ENCODE results near the gene SIGLEC12. TPM values are rescaled to one million over a fixed set of nuclear protein-coding genes. Genes with fewer than 3 reads are reported as not detected.

Gene SIGLEC12
- total RNA-seq, 1 donor from 2014 or later: not detected

DNA sequence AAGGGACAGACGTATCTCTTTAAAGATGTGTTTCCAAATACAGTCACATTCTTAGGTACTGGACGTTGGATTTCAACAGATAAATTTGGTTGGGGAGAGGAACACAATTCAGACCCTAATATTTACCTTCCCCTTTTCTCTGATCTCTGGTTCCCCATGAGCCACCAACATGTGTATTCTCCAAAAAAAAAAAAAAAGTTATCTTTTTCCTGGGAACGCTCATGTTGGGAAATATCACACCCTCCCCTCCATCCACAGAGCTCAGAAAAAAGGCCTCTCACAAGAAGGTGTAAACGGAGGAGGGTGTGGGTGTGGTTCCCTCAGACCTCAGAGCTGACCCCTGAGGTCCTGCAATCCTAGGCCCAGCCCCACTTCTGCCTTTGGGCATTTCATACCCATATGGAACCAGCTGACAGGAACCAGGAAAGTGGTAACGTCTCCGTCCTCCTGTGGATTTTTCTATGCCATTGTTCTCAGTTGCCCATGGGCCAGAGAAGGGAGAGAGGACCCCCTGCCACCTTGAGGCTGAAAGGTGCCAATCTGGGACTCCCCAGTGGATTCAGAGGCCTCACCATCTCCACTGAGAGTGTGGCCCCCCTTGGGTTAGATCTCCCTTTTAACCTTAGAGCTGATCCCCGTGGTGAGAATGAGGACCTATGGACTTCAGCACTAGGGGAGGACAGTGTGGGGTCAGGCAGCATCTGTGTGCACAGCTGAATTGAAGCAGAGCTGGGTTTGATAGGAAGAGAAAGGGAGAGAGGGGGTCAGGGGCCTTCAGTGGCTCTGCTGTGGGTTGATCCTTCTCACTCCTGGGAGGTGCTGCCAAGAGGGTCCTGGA is 8.4 kb upstream of the SIGLEC12 start:
- Mint-ChIP-seq H3K27ac (no peak overlapping the region), H3K9me3 (no peaks in the 10 kb centered on the region), H3K4me3 (no peak overlapping the region), H3K36me3 (no peaks in the 10 kb centered on the region), H3K27me3 (ENCODE audit: insufficient read depth, low read depth) (peaks cover 8% of the 10 kb centered on the region), H3K4me1 (no peaks in the 10 kb centered on the region)
- Histone ChIP-seq H3K27me3 (no peaks in the 10 kb centered on the region), H3K4me3 (no peak overlapping the region), H2AFZ (replicated peaks) (no peak overlapping the region), H4K20me1 (ENCODE audit: low read depth) (no peaks in the 10 kb centered on the region), H3K36me3 (no peaks in the 10 kb centered on the region), H3K4me2 (no peak overlapping the region), H3K27ac (no peak overlapping the region), H3K79me2 (ENCODE audit: low read depth) (no peaks in the 10 kb centered on the region), H3K9me3 (ENCODE audit: low read depth) (peaks cover 7% of the 10 kb centered on the region), H3K4me1 (no peaks in the 10 kb centered on the region), H3F3A (ENCODE audit: low read depth) (no peaks in the 10 kb centered on the region), H3K9ac (no peak overlapping the region)
- TF ChIP-seq EZH2phosphoT487 (IDR thresholded peaks at IDR 0.05) (no peak), EZH2 (IDR thresholded peaks at IDR 0.05) (no peak)
- TF ChIP-seq, protein P1, sequence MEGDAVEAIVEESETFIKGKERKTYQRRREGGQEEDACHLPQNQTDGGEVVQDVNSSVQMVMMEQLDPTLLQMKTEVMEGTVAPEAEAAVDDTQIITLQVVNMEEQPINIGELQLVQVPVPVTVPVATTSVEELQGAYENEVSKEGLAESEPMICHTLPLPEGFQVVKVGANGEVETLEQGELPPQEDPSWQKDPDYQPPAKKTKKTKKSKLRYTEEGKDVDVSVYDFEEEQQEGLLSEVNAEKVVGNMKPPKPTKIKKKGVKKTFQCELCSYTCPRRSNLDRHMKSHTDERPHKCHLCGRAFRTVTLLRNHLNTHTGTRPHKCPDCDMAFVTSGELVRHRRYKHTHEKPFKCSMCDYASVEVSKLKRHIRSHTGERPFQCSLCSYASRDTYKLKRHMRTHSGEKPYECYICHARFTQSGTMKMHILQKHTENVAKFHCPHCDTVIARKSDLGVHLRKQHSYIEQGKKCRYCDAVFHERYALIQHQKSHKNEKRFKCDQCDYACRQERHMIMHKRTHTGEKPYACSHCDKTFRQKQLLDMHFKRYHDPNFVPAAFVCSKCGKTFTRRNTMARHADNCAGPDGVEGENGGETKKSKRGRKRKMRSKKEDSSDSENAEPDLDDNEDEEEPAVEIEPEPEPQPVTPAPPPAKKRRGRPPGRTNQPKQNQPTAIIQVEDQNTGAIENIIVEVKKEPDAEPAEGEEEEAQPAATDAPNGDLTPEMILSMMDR (IDR thresholded peaks at IDR 0.05): no peak
- no peak for DNase-seq (ENCODE audit: low spot score)

DNA sequence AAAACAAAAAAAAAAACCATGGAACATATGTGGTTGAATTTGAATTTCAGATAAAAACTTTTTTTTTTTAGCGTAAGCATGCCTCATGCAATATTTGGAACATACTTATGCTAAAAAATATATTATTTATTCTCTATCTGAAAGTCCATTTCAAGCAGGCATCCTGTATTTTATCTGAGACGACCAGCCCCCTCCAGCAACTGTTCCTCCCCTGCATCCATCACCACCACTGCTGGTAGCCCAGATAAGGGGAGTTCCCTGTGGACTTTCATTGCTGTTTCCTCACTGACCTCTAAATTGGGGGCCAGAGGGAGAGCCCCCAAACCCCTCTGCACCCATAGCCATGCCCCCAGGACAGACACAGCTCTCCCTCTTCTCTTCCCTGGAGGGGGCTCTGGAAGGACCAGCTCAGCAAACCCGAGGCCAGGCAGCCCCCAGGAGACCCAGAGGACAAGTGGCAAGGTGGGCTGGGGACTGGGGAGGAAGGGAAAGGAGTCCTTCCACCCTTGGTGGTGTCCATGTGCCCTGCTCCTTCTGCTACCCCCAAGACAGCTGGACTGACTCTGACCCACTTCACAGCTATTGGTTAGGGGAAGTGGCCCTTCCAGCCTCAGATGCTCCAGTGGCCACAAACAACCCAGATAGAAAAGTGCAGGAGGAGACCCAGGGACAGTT is 6.6 kb upstream of the SIGLEC12 start:
- H3K36me3 Mint-ChIP-seq: no peaks in the 10 kb centered on the region
- no peak overlapping the region for H3K27ac Mint-ChIP-seq
- TF ChIP-seq EZH2phosphoT487 (IDR thresholded peaks at IDR 0.05) (no peak), EZH2 (IDR thresholded peaks at IDR 0.05) (no peak)
- TF ChIP-seq, protein P1 (IDR thresholded peaks at IDR 0.05): no peak
- H3K4me3 Mint-ChIP-seq: no peak overlapping the region
- Histone ChIP-seq H3K9me3 (ENCODE audit: low read depth) (peaks cover 2% of the 10 kb centered on the region), H3K4me2 (no peak overlapping the region), H4K20me1 (ENCODE audit: low read depth) (no peaks in the 10 kb centered on the region), H3K9ac (no peak overlapping the region), H3K36me3 (no peaks in the 10 kb centered on the region), H3K79me2 (ENCODE audit: low read depth) (no peaks in the 10 kb centered on the region), H3F3A (ENCODE audit: low read depth) (no peaks in the 10 kb centered on the region), H3K27me3 (no peaks in the 10 kb centered on the region), H2AFZ (replicated peaks) (no peak overlapping the region), H3K27ac (no peak overlapping the region), H3K4me3 (no peak overlapping the region), H3K4me1 (no peaks in the 10 kb centered on the region)
- peaks cover 8% of the 10 kb centered on the region for H3K27me3 Mint-ChIP-seq (ENCODE audit: insufficient read depth, low read depth)
- no peaks in the 10 kb centered on the region for H3K4me1 Mint-ChIP-seq
- DNase-seq (ENCODE audit: low spot score): no peak
- H3K9me3 Mint-ChIP-seq: no peaks in the 10 kb centered on the region

DNA sequence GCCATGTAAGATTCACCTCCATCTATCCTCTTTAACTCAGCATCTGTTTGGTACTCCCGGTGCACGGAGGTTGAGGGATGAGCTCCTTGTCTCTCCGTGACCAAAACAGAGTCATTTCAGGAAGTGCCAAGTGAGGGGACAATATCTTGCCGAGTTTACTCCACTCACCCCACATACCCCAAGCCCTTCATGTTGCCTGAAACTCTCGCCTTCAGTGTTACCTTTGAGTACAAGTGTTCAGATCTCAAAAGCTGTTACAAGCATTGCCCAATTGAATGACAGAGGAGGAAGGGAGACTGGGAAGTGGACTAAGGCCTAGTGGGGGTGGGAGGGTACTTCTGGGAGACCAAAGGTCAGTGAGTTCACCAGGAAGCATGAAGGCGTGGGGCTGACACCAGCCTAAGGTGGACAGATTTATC is 6.0 kb upstream of the SIGLEC12 start:
- H3K4me3 Mint-ChIP-seq: no peak overlapping the region
- Histone ChIP-seq H2AFZ (replicated peaks) (no peak overlapping the region), H4K20me1 (ENCODE audit: low read depth) (no peaks in the 10 kb centered on the region), H3K79me2 (ENCODE audit: low read depth) (no peaks in the 10 kb centered on the region), H3K27ac (no peak overlapping the region), H3K27me3 (no peaks in the 10 kb centered on the region), H3K9ac (no peak overlapping the region), H3K9me3 (ENCODE audit: low read depth) (no peaks in the 10 kb centered on the region), H3K4me2 (no peak overlapping the region), H3K4me3 (no peak overlapping the region), H3K4me1 (no peaks in the 10 kb centered on the region), H3K36me3 (no peaks in the 10 kb centered on the region), H3F3A (ENCODE audit: low read depth) (no peaks in the 10 kb centered on the region)
- no peaks in the 10 kb centered on the region for H3K4me1 Mint-ChIP-seq
- no peak for DNase-seq (ENCODE audit: low spot score)
- H3K36me3 Mint-ChIP-seq: no peaks in the 10 kb centered on the region
- H3K9me3 Mint-ChIP-seq: no peaks in the 10 kb centered on the region
- H3K27ac Mint-ChIP-seq: no peak overlapping the region
- TF ChIP-seq EZH2phosphoT487 (IDR thresholded peaks at IDR 0.05) (no peak), EZH2 (IDR thresholded peaks at IDR 0.05) (no peak)
- TF ChIP-seq, protein P1 (IDR thresholded peaks at IDR 0.05): no peak
- peaks cover 8% of the 10 kb centered on the region for H3K27me3 Mint-ChIP-seq (ENCODE audit: insufficient read depth, low read depth)
